H7 (cell line): ENCODE results near the gene PATE2. TPM values are rescaled to one million over a fixed set of nuclear protein-coding genes. Genes with fewer than 3 reads are reported as not detected.
A peak's percentile ranks its signal among the peaks of the same experiment; 100 is the strongest.

Experiments used
- DNase-seq: peaks from one replicate; pipeline ENCODE4 v3.0.0; 2012
- H3K27me3 ChIP-seq: 2 replicates; pipeline ENCODE4 v1.6.0; 2011; ENCODE audit warnings: mild to moderate bottlenecking, low read length; ENCODE audit not compliant: control insufficient read depth, insufficient read depth
- H3K36me3 ChIP-seq: replicated peaks from 2 replicates; pipeline ENCODE4 v1.5.1; 2011; ENCODE audit warnings: low read length; ENCODE audit not compliant: control insufficient read depth, insufficient read depth
- H3K4me3 ChIP-seq: 2 replicates; pipeline ENCODE4 v1.5.1; 2011; ENCODE audit warnings: low read depth, mild to moderate bottlenecking, control low read depth, low read length, moderate library complexity; ENCODE audit not compliant: insufficient read depth
- total RNA-seq: library from RNA; depleted of rRNA; stranded (reverse); fragments of >200 nt; shearing (Covaris generic); gene quantifications from 2 replicates; pipeline ENCODE4 v1.2.3, GENCODE V29; 2014; rRNA removed

The PATE2 gene
- total RNA-seq = not detected in 2 replicates

- H3K36me3 ChIP-seq = no peaks in the 10 kb centered on the region
- no peak within 1 kb of the TSS for H3K4me3 ChIP-seq
- no peaks in the 10 kb centered on the region for H3K27me3 ChIP-seq
- no peak for DNase-seq
These were observed at the start of gene PATE2 for GRCh38 chr11:125778728-125779127. PATE2 (minus strand) TSS chr11:125778828; CDS start chr11:125778773, 55 bp downstream.

- Histone ChIP-seq H3K4me3 (no peak overlapping the region), H3K36me3 (no peaks in the 10 kb centered on the region), H3K27me3 (no peaks in the 10 kb centered on the region)
- DNase-seq = no peak
These were observed 29.3 kb upstream of the PATE2 start for GRCh38 chr11:125807909-125808308.

GRCh38 chr11:125802387-125802786, 23.8 kb upstream of the PATE2 start:
- Histone ChIP-seq H3K4me3 (no peak overlapping the region), H3K36me3 (no peaks in the 10 kb centered on the region), H3K27me3 (no peaks in the 10 kb centered on the region)
- DNase-seq = no peak

DNA sequence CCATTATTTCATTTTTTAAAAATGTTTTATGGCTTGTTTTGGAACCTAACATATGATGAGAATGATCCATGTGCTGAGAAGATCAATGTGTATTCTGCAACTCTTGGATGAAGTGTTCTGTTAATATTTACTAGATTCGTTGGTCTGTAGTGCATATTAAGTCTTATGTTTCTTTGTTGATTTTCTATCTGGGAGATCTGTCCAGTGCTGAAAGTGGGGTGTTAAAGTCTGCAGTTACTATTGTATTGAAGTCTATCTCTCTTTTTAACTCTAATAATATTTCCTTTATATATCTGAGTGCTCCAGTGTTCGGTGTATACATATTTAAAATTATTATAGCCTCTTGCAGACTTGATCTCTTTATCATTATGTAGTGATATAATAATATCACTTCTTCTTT, 21.2 kb upstream of the PATE2 start:
- DNase-seq = no peak

DNA sequence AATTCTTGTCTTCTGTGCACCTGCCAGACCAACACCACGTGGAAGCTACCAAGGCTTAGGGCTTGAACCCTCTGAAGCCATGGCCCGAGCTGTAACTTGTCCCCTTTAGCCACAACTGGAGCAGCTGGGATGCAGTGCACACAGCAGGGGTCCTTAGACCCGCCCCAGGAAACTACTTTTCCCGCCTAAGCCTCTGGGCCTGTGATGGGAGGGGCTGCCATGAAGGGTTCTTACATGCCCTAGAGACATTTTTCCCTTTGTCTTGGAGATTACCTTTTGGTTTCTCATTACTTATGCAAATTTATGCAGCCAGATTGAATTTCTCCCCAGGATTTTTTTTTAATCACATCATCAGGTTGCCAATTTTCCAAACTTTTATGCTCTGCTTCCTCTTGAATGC, 19.0 kb upstream of the PATE2 start:
- no peak overlapping the region for H3K4me3 ChIP-seq
- peak; percentile 9 for DNase-seq

More for the DNA sequence above, 21.2 kb upstream of the PATE2 start:
- Histone ChIP-seq H3K36me3 (no peaks in the 10 kb centered on the region), H3K27me3 (no peaks in the 10 kb centered on the region), H3K4me3 (no peak overlapping the region)

DNA sequence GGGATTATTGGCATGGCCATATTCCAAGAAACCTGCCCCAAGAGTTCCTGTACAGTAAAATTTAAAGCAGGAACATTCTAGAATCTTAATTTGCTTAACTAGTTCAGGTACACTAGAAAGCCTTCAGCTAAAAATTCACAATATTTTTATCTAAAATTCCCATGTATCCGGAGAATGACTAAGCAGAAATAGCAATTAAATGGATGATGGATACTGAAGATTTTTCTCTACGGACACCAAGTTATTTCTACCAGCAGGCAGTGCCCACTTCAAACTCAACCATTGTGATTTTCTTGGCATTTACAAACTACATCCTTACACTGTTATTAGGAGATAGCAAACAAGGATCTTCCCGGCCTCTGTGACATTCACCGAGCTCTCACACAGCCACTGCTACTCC, 12.2 kb upstream of the PATE2 start:
- Histone ChIP-seq H3K27me3 (no peaks in the 10 kb centered on the region), H3K36me3 (no peaks in the 10 kb centered on the region), H3K4me3 (no peak overlapping the region)
- DNase-seq = no peak

More for the DNA sequence above, 19.0 kb upstream of the PATE2 start:
- H3K27me3 ChIP-seq = no peaks in the 10 kb centered on the region
- H3K36me3 ChIP-seq = no peaks in the 10 kb centered on the region

DNA sequence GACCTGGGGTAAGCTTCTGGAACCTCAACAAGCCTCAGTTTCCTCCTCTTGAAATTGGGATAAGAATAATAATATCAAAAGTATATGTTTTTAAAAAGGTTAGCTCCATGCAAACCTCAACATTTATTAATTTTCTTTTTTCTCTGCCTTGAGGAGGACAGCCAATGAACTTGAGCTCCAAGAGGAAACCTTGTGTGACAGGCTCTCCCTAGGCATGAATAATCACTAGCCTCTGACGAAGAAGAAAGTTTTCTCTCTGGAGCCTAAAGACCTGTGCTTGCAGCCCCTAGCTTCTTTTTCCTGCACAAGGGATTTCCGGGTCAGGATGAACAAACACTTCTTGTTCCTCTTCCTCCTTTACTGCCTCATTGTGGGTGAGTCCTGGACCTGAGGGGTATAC, 9.2 kb upstream of the PATE2 start, which contains the start of gene PATE3:
Gene PATE3 (plus strand): TSS at position 301 of the 400 bp plus-strand sequence. CDS start 25 bp downstream, at position 326.
- Histone ChIP-seq H3K27me3 (no peaks in the 10 kb centered on the region), H3K4me3 (no peak within 1 kb of the TSS), H3K36me3 (no peaks in the 10 kb centered on the region)
- no peak for DNase-seq

GRCh38 chr11:125784678-125785077, 6.0 kb upstream of the PATE2 start:
- H3K4me3 ChIP-seq = no peak overlapping the region
- H3K36me3 ChIP-seq = no peaks in the 10 kb centered on the region
- DNase-seq = no peak
- H3K27me3 ChIP-seq = no peaks in the 10 kb centered on the region

- H3K27me3 ChIP-seq = no peaks in the 10 kb centered on the region
- no peaks in the 10 kb centered on the region for H3K36me3 ChIP-seq
- no peak for DNase-seq
- no peak overlapping the region for H3K4me3 ChIP-seq
These were observed 1.3 kb downstream of the PATE2 start for GRCh38 chr11:125777309-125777708.

DNA sequence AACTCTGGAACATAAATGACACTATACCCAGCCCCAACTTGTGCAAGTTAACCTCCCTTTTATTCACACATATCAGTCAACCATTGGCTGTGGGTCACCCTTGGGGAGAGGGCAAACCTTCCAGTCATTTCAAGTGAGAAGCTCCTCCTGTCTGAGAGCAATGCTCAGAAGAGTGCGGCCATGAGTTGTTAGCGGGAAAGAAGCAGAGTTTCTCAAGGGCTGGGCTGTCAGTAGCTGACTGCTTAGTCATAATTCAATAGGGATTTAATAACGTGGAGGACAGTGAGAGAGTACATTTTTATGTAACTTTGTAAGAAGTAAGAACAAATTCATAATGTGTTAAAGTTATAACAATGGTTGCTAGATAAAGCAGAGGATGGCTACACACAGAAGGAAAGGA, 5.1 kb downstream of the PATE2 start:
- Histone ChIP-seq H3K27me3 (no peaks in the 10 kb centered on the region), H3K4me3 (no peak overlapping the region), H3K36me3 (no peaks in the 10 kb centered on the region)
- DNase-seq = no peak

- H3K4me3 ChIP-seq = no peak overlapping the region
- no peaks in the 10 kb centered on the region for H3K36me3 ChIP-seq
- no peak for DNase-seq
- no peaks in the 10 kb centered on the region for H3K27me3 ChIP-seq
These were observed 5.7 kb downstream of the PATE2 start for GRCh38 chr11:125772834-125773505.

DNA sequence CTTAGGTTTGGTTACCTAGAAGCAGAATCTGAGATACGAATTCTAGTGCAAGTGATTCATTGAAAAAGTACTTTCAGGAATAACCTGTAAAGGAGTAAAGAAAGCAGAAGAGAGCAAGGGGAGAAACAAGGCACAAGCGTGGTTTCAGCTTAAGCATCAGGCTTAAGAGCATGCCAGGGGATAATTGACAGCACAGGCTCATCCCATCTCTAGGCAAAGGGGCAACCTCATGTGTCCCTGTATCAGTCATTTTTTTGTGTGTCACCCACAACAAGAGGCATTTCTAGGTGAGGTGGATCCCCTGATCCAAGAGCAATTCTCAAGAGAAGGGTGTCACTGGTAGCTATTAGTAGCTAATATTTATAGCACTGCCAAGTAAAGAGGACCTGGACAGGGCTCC, 8.0 kb downstream of the PATE2 start:
- no peak for DNase-seq
- Histone ChIP-seq H3K4me3 (no peak overlapping the region), H3K36me3 (no peaks in the 10 kb centered on the region), H3K27me3 (no peaks in the 10 kb centered on the region)

DNA sequence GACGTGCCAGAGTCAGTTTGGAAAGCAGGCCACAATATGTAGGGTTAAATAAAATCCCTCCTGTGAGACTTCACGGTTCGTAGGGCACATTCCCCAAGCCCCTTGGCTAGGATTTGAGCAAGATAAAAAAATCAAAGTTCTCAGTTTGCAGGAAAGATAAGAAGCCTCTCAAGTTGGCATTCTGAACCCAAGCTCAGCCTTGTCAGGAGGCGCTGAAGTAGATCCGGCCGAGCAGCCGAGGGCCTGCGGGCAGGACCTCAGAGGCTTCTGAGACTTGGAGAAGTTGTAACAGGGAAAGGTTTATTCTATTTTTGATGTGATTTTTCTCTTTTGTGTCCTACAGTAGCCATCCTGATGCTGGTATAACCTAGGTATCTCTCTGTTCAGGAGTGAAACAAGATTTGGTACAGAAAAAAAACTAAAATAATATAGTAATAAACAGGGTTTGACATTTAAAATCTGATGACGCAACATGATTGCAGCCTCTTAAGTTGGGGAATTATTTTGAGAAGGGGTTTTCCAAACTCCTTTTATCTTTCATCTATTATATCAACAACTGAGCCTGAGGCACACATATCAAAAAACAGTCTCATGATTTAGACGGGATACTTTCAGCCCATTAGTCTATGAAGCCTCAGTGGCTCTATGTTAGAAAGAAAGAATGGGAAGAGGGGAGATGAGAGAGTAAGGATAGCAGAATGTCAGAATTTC, 10.1 kb downstream of the PATE2 start:
- Histone ChIP-seq H3K27me3 (no peaks in the 10 kb centered on the region), H3K4me3 (no peak overlapping the region), H3K36me3 (no peaks in the 10 kb centered on the region)
- no peak for DNase-seq

DNA sequence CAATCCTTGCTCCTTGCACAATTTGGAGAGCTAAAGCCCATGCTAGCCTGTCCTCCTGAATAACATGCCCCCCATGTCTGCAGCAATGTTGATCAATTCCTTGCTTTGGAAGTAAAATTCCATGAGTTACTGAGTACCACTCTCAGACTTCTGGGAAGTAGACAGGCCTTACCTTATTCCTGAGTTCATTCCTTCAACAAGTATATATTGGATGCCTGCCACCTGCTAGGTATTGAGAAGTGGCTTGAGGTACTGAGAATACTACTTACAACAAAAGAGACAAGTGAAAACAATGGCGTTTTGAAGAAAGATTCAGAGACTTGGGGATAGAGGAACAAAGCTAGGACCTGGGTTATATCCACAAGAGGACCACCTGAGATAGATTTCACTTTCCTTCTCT, 12.4 kb downstream of the PATE2 start:
- Histone ChIP-seq H3K27me3 (no peaks in the 10 kb centered on the region), H3K4me3 (no peak overlapping the region), H3K36me3 (no peaks in the 10 kb centered on the region)
- no peak for DNase-seq

GRCh38 chr11:125763483-125763882, 15.1 kb downstream of the PATE2 start:
- Histone ChIP-seq H3K36me3 (no peaks in the 10 kb centered on the region), H3K4me3 (no peak overlapping the region), H3K27me3 (no peaks in the 10 kb centered on the region)
- no peak for DNase-seq
